ENCODE data around the gene ROR1. TPM values are rescaled to one million over a fixed set of nuclear protein-coding genes. Genes with fewer than 3 reads are reported as not detected.

Gene ROR1
- total RNA-seq, 1 donor from 2014 or later, result 17.2 TPM

- peak; percentile 62 for DNase-seq (ENCODE audit: low read depth)
These were observed 161.3 kb downstream of the ROR1 start for GRCh38 chr1:63935143-63935542.

- peak; percentile 30 for DNase-seq (ENCODE audit: low read depth)
These were observed 161.7 kb downstream of the ROR1 start for GRCh38 chr1:63935553-63935952.

GRCh38 chr1:63936276-63936675, 162.5 kb downstream of the ROR1 start:
- DNase-seq (ENCODE audit: low read depth), result peak; percentile 57

GRCh38 chr1:63936801-63937200, 163.0 kb downstream of the ROR1 start:
- DNase-seq (ENCODE audit: low read depth), result no peak

GRCh38 chr1:63937461-63938022, 163.7 kb downstream of the ROR1 start:
- DNase-seq (ENCODE audit: low read depth), result peak; percentile 53

GRCh38 chr1:63940440-63940839, 166.6 kb downstream of the ROR1 start:
- no peak for DNase-seq (ENCODE audit: low read depth)

- no peak for DNase-seq (ENCODE audit: low read depth)
These were observed 169.6 kb downstream of the ROR1 start for GRCh38 chr1:63943393-63943792.

GRCh38 chr1:63945943-63946342, 172.1 kb downstream of the ROR1 start:
- DNase-seq (ENCODE audit: low read depth), result no peak

- DNase-seq (ENCODE audit: low read depth), result peak; percentile 69
These were observed 173.2 kb downstream of the ROR1 start for GRCh38 chr1:63946866-63947491.

- no peak for DNase-seq (ENCODE audit: low read depth)
These were observed 174.1 kb downstream of the ROR1 start for GRCh38 chr1:63947904-63948303.

GRCh38 chr1:63950023-63950422, 176.2 kb downstream of the ROR1 start:
- peak; percentile 63 for DNase-seq (ENCODE audit: low read depth)

GRCh38 chr1:63951059-63951946, 177.5 kb downstream of the ROR1 start:
- no peak for DNase-seq (ENCODE audit: low read depth)

- DNase-seq (ENCODE audit: low read depth), result no peak
These were observed 180.4 kb downstream of the ROR1 start for GRCh38 chr1:63954187-63954586.

- no peak for DNase-seq (ENCODE audit: low read depth)
These were observed 181.7 kb downstream of the ROR1 start for GRCh38 chr1:63955370-63956145.

- no peak for DNase-seq (ENCODE audit: low read depth)
These were observed 184.7 kb downstream of the ROR1 start for GRCh38 chr1:63958556-63958955.

GRCh38 chr1:63960326-63960725, 186.5 kb downstream of the ROR1 start:
- peak; percentile 57 for DNase-seq (ENCODE audit: low read depth)

- DNase-seq (ENCODE audit: low read depth), result no peak
These were observed 192.2 kb downstream of the ROR1 start for GRCh38 chr1:63966016-63966415.

- DNase-seq (ENCODE audit: low read depth), result no peak
These were observed 194.1 kb downstream of the ROR1 start for GRCh38 chr1:63967901-63968300.

GRCh38 chr1:63968663-63969440, 195.0 kb downstream of the ROR1 start:
- peak; percentile 44 for DNase-seq (ENCODE audit: low read depth)

- peak; percentile 91 for DNase-seq (ENCODE audit: low read depth)
These were observed 195.7 kb downstream of the ROR1 start for GRCh38 chr1:63969441-63969901.

GRCh38 chr1:63971557-63971956, 197.7 kb downstream of the ROR1 start:
- no peak for DNase-seq (ENCODE audit: low read depth)
